GM19023 (cell line): ENCODE measurements around the gene GATAD2A.
A peak's percentile ranks its signal among the peaks of the same experiment; 100 is the strongest.

Experiments
- ATAC-seq: cut with Tn5 transposase; IDR thresholded peaks from one replicate; pipeline ENCODE4 v1.9.1; 2021; ENCODE audit warnings: mild to moderate bottlenecking, moderate library complexity; ENCODE audit not compliant: unreplicated experiment

The GATAD2A gene

GRCh38 chr19:19487950-19488874 is 82.7 kb downstream of the GATAD2A start:
- ATAC-seq: no peak

GRCh38 chr19:19488875-19489690 is 83.6 kb downstream of the GATAD2A start:
- ATAC-seq: peak; percentile 56

- ATAC-seq: no peak
Measured at GRCh38 chr19:19489804-19490204, 84.3 kb downstream of the GATAD2A start.

GRCh38 chr19:19490214-19490968 is 84.9 kb downstream of the GATAD2A start:
- ATAC-seq: no peak

GRCh38 chr19:19491321-19492025 is 86.0 kb downstream of the GATAD2A start:
- no peak for ATAC-seq

GRCh38 chr19:19492026-19492610 is 86.6 kb downstream of the GATAD2A start:
- ATAC-seq: no peak

- no peak for ATAC-seq
Measured at GRCh38 chr19:19493841-19494546, 88.5 kb downstream of the GATAD2A start.

GRCh38 chr19:19495614-19496603 is 90.4 kb downstream of the GATAD2A start:
- ATAC-seq: no peak

- ATAC-seq: no peak
Measured at GRCh38 chr19:19498255-19498991, 92.9 kb downstream of the GATAD2A start.

- no peak for ATAC-seq
Measured at GRCh38 chr19:19499272-19499995, 94.0 kb downstream of the GATAD2A start.

- no peak for ATAC-seq
Measured at GRCh38 chr19:19500975-19501644, 95.6 kb downstream of the GATAD2A start.

- no peak for ATAC-seq
Measured at GRCh38 chr19:19501798-19502197, 96.3 kb downstream of the GATAD2A start.

- ATAC-seq: no peak
Measured at GRCh38 chr19:19502281-19502680, 96.8 kb downstream of the GATAD2A start.

GRCh38 chr19:19502808-19503602 is 97.5 kb downstream of the GATAD2A start:
- no peak for ATAC-seq
